Ovary (tissue), 3 donors: ENCODE results near the gene P2RY4.
"Not testable (repeated sequence)": the region's sequence is repeated elsewhere in the genome, so short reads cannot be mapped to it uniquely, and the experiment has no call there.

Experiments
- CTCF ChIP-seq, 3 donors: fragments of 450-650 bp in 2 of 3; fragments of 200-600 bp in 1 of 3; IDR thresholded peaks; one replicate each; pipeline versions ENCODE4 v1.5.1 to v1.8.0; 2016 to 2022; ENCODE audit warnings: antibody characterized with exemption in 3 of 3, mild to moderate bottlenecking in 1 of 3
- POLR2A ChIP-seq: fragments of 450-650 bp; IDR thresholded peaks from one replicate; pipeline ENCODE4 v1.6.1; 2017; ENCODE audit warnings: antibody characterized with exemption, mild to moderate bottlenecking, moderate library complexity
- donor health status: DM: no; HTN: no; CAD: no.

GRCh38 chrX:70274029-70274428 lies 14.0 kb upstream of the P2RY4 start:
- not testable (repeated sequence) for TF ChIP-seq CTCF (IDR thresholded peaks at IDR 0.05); POLR2A
